HFFc6 (cell line): Measurements from ENCODE around the gene LIN54. TPM values are rescaled to one million over a fixed set of nuclear protein-coding genes. Genes with fewer than 3 reads are reported as not detected.
"Not testable (repeated sequence)": the region's sequence is repeated elsewhere in the genome, so short reads cannot be mapped to it uniquely, and the experiment has no call there.

Experiments used
- DNase-seq: peaks from one replicate; pipeline ENCODE4 v3.0.0-alpha.2; 2018
- H3K27ac Mint-ChIP-seq: 2 replicates; pipeline ENCODE4 v1.8.0; 2020; ENCODE audit warnings: mild to moderate bottlenecking, mixed read lengths
- H3K27me3 Mint-ChIP-seq: 2 replicates; pipeline ENCODE4 v1.8.0; 2021; ENCODE audit warnings: mild to moderate bottlenecking, moderate library complexity, mixed read lengths; ENCODE audit not compliant: insufficient read depth
- H3K36me3 Mint-ChIP-seq: 2 replicates; pipeline ENCODE4 v1.8.0; 2021; ENCODE audit warnings: low read depth, mixed read lengths
- H3K4me1 Mint-ChIP-seq: 2 replicates; pipeline ENCODE4 v1.8.0; 2020; ENCODE audit warnings: low read depth, mixed read lengths
- H3K4me3 Mint-ChIP-seq: 2 replicates; pipeline ENCODE4 v1.8.0; 2020; ENCODE audit warnings: mild to moderate bottlenecking, moderate library complexity, mixed read lengths
- H3K9me3 Mint-ChIP-seq: 2 replicates; pipeline ENCODE4 v1.8.0; 2020; ENCODE audit warnings: mild to moderate bottlenecking, mixed read lengths
- CTCF ChIP-seq: fragments of 200-600 bp; sonication (generic); IDR thresholded peaks from 2 replicates; pipeline ENCODE4 v1.5.0; 2021; ENCODE audit warnings: antibody characterized with exemption, mild to moderate bottlenecking
- total RNA-seq, 6 experiments: library from RNA; stranded (reverse); fragmentation: NEBNext Ultra II Directional; extraction: Animal tissue kit (Norgen Biotek cat#: 25700); gene quantifications; 2 replicates in 1 of 6; 3 replicates in 5 of 6; pipeline ENCODE4 v1.2.3, GENCODE V29; 2021

Gene LIN54
- total RNA-seq, 6 experiments from 2014 or later = 13.8 to 20.5 (median 18.6) TPM

DNA sequence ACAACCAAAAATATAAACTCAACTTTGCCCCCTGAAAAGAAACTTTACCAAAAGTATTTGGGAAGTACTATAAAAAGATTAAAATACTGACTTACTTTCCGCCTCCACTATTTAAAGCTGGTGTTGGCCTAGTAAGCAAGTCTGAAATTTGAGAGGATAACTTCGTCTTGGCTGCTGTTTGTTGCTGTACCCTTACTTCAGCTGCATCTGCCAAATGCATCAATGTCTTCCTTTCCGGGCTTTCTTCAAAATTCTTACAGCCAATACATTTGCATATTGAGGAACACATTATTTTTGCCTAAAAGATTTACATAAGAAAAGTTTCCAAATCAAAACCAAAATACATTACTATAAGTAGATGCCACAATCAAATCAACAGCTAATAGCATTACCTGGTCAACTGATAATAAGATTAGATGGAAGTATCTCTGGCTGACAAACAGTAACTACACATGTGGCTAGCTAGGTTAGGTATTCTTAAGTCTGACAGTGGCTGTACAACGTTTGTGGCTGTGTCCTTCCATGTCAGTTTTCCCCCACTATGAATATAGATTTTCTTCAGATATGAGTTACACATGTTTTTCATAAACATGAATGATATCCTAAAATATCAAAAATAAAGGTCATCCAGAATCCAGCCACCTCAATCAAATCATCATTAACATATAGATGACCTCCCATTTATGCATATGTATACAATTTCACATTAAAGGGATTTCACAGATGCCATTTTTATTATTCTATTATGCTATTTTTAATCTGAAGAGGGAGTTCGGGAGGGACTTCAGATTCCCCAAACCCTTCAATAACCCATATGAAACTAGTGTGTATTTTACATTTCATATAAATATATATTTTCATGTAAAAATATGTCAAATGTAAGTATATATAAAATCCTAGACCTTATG is 79.5 kb downstream of the LIN54 start:
- no peaks in the 10 kb centered on the region for H3K4me1 Mint-ChIP-seq
- TF ChIP-seq CTCF = no peak
- H3K27me3 Mint-ChIP-seq = no peaks in the 10 kb centered on the region
- peaks cover 34% of the 10 kb centered on the region for H3K36me3 Mint-ChIP-seq
- no peak overlapping the region for H3K4me3 Mint-ChIP-seq
- no peak overlapping the region for H3K27ac Mint-ChIP-seq
- no peak for DNase-seq
- H3K9me3 Mint-ChIP-seq = no peaks in the 10 kb centered on the region

DNA sequence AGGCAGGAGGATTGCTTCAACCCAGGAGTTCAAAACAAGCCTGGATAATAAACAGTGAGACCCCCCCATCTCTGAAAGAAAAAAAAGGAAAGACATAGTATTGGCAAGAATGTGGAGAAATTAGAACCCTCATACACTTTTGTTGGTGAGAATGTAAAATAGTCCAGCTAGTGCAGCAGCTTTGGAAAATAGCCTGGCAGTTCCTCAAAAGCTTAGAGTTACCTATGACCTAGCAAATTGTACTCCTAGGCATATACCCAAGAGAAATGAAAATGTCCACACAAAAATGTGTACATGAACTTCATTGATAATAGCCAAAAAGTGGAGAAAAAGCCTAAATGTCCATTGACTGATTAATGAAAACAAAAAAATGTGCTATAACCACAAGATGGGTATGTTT is 88.8 kb downstream of the LIN54 start:
- no peak for TF ChIP-seq CTCF
- peaks cover 15% of the 10 kb centered on the region for H3K4me1 Mint-ChIP-seq
- no peak overlapping the region for H3K27ac Mint-ChIP-seq
- H3K36me3 Mint-ChIP-seq = no peaks in the 10 kb centered on the region
- no peak overlapping the region for H3K4me3 Mint-ChIP-seq
- DNase-seq = no peak
- no peaks in the 10 kb centered on the region for H3K9me3 Mint-ChIP-seq
- H3K27me3 Mint-ChIP-seq = no peaks in the 10 kb centered on the region; the same call in 1 of the 2 replicates

DNA sequence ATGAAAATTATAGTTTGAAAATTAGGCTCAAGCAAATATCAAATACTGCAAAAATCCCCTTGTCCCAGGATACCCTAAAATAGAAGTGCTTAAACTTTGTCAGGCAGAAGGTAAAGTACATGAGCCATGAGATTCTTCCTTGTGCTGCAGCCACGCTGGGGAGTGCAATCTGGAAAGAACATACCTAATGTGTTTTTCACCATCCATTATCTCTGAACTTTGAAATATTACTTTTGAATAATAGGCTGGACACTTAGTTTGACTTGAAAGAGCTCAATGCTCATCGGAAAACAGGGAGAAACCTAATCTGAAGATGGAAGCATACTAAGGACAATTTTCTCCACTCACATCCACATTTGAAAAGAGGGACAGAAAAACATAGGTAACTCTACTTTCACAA is 91.2 kb downstream of the LIN54 start:
- Mint-ChIP-seq H3K4me1 (peaks cover 15% of the 10 kb centered on the region), H3K4me3 (no peak overlapping the region), H3K36me3 (no peaks in the 10 kb centered on the region), H3K9me3 (no peaks in the 10 kb centered on the region), H3K27me3 (no peaks in the 10 kb centered on the region; the same call in 1 of the 2 replicates), H3K27ac (no peak overlapping the region)
- TF ChIP-seq CTCF = no peak
- DNase-seq = no peak

DNA sequence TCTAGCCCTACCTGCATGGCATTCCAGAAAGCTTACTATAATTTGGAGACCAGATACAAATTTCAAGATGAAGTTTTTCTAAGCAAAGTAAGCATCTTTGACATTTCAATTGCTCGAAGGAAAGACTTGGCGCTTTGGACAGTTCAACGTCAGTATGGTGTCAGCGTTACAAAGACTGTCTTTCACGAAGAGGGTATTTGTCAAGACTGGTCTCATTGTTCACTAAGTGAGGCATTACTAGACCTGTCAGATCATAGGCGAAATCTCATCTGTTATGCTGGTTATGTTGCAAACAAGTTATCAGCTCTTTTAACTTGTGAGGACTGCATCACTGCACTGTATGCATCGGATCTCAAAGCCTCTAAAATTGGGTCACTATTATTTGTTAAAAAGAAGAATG is 92.5 kb downstream of the LIN54 start:
- no peak for TF ChIP-seq CTCF
- Mint-ChIP-seq H3K27ac (no peak overlapping the region), H3K4me1 (peaks cover 15% of the 10 kb centered on the region), H3K27me3 (no peaks in the 10 kb centered on the region; the same call in 1 of the 2 replicates), H3K9me3 (no peaks in the 10 kb centered on the region), H3K4me3 (no peak overlapping the region), H3K36me3 (no peaks in the 10 kb centered on the region)
- DNase-seq = no peak

DNA sequence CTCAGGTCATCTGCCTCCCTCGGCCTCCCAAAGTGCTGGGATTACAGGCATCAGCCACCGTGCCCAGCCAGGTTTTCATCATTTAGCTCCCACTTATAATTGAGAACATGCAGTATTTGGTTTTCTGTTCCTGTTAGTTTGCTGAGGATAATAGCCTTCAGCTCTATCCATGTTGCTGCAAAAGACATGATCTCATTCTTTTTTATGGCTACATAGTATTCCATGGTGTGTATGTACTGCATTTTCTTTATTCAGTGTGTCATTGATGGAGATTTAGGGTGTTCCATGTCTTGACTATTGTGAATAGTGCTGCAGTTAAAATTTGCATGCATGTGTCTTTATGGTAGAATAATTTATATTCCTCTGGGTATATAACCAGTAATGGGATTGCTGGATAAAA is 96.7 kb downstream of the LIN54 start:
- H3K27ac Mint-ChIP-seq, H3K9me3 Mint-ChIP-seq, H3K36me3 Mint-ChIP-seq, DNase-seq, H3K4me1 Mint-ChIP-seq, H3K27me3 Mint-ChIP-seq, H3K4me3 Mint-ChIP-seq: not testable (repeated sequence)

DNA sequence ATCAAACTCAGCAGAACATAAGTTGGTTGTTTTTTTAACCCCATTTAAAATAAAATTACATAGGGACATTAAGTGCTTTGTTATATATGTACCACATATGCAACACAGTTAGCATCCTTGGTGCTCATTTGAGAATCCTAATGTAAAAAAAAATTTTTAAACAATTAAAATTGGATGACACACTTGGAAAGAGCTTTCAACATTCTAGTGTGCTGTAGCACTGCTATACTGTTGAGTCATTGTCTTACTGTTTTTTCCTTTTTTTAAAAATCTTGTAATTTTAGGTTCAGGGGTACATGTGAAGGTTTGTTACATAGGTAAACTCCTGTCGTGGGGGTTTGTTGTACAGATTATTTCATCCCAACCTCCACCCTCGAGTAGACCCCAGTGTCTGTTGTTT is 97.3 kb downstream of the LIN54 start:
- no peaks in the 10 kb centered on the region for H3K9me3 Mint-ChIP-seq
- H3K27me3 Mint-ChIP-seq = no peaks in the 10 kb centered on the region
- H3K4me1 Mint-ChIP-seq = 0 out of 2 replicates have a peak, but pooled peaks cover 5% of the 10 kb centered on the region
- H3K36me3 Mint-ChIP-seq = peaks cover 5% of the 10 kb centered on the region
- peak overlapping the region; percentile 51; the same call in 1 of the 2 replicates for H3K27ac Mint-ChIP-seq
- no peak for TF ChIP-seq CTCF
- H3K4me3 Mint-ChIP-seq = no peak overlapping the region
- DNase-seq = no peak
